Motor neuron (in vitro differentiated cells): Measurements from ENCODE around the gene ZDHHC18. TPM values are rescaled to one million over a fixed set of nuclear protein-coding genes. Genes with fewer than 3 reads are reported as not detected.
"Not testable (repeated sequence)": the region's sequence is repeated elsewhere in the genome, so short reads cannot be mapped to it uniquely, and the experiment has no call there.

ENCODE experiments used
- ATAC-seq, 8 experiments: fragments of 200-7000 bp; cut with Tn5 transposase; replicated peaks in 6 of 8; 2 replicates each; pipeline ENCODE4 v1.8.0; 2021; ENCODE audit warnings: mild to moderate bottlenecking in 8 of 8, moderate library complexity in 8 of 8
- H3K27ac ChIP-seq, 2 donors: fragments of 250-450 bp; sonication (Bioruptor Pico); 2 replicates each; pipeline ENCODE4 v1.9.0; 2021; ENCODE audit warnings: antibody characterized with exemption in 2 of 2, mild to moderate bottlenecking in 2 of 2, moderate library complexity in 1 of 2
- H3K4me1 ChIP-seq, 2 donors: fragments of 250-450 bp; sonication (Bioruptor Pico); replicated peaks in 1 of 2; 2 replicates each; pipeline ENCODE4 v1.6.1; 2021; ENCODE audit warnings: antibody characterized with exemption in 2 of 2, mild to moderate bottlenecking in 2 of 2, moderate library complexity in 1 of 2
- H3K4me3 ChIP-seq, 5 donors: fragments of 250-450 bp; sonication (Bioruptor Pico); 2 replicates each; pipeline ENCODE4 v1.9.0; 2021; ENCODE audit warnings: antibody characterized with exemption in 5 of 5, mild to moderate bottlenecking in 5 of 5, moderate library complexity in 4 of 5
- WGBS, 10 experiments: fragments of 450-650 bp; shearing (Covaris generic); methylation state at CpG; one replicate each; pipeline ENCODE4 v1.0.0; 2022; 5-methylcytosine and 5-hydroxymethylcytosine counted together
- in situ Hi-C, 9 experiments: fragments of 400-800 bp; cut with MboI; loops; one replicate each; pipeline ENCODE4 v1.15.0; 2021; ENCODE audit warnings: low sequenced_read_pairs in 9 of 9, low pct_unique_long_range_greater_than_20kb in 2 of 9; ENCODE audit not compliant: unreplicated experiment in 9 of 9
- total RNA-seq, 8 experiments: library from RNA; unstranded; fragments of 300-600 nt; gene quantifications; 2 replicates each; pipeline versions ENCODE4 v1.2.3 to v1.2.4, GENCODE V29; 2022

Gene ZDHHC18
- total RNA-seq, 8 experiments from 2014 or later: 5.0 to 25.3 (median 13.4) TPM

- 51 to 100% (median 90%) methylated on average over 4 to 13 of the region's 13 CpGs for WGBS, 10 experiments
- in situ Hi-C loops: no loop called here
These were observed 18.1 kb downstream of the ZDHHC18 start for GRCh38 chr1:26844424-26845196.

GRCh38 chr1:26847826-26848225 is 21.3 kb downstream of the ZDHHC18 start:
- H3K27ac ChIP-seq, in situ Hi-C loops: not testable (repeated sequence)
- WGBS, 10 experiments: 67 to 100% (median 89%) methylated on average over 2 to 6 of the region's 6 CpGs; no CpG with 5 or more reads in 1 of the 10 experiments

More at GRCh38 chr1:26844424-26845196, 18.1 kb downstream of the ZDHHC18 start:
- H3K4me3 ChIP-seq: no peak overlapping the region
- no peak overlapping the region for H3K27ac ChIP-seq
- ATAC-seq: peak in 3 of 8 experiments; percentile 28 to 86 (median 63)
- H3K4me1 ChIP-seq: no peaks in the 10 kb centered on the region

GRCh38 chr1:26848499-26848898 is 22.0 kb downstream of the ZDHHC18 start:
- Histone ChIP-seq H3K4me1 (no peaks in the 10 kb centered on the region), H3K4me3 (no peak overlapping the region), H3K27ac (no peak overlapping the region)
- ATAC-seq: no peak
- WGBS, 10 experiments: 70 to 100% (median 90%) methylated on average over 1 to 6 of the region's 10 CpGs; no CpG with 5 or more reads in 3 of the 10 experiments
- in situ Hi-C loops: no loop called here

More at GRCh38 chr1:26847826-26848225, 21.3 kb downstream of the ZDHHC18 start:
- ATAC-seq, H3K4me1 ChIP-seq, H3K4me3 ChIP-seq: not testable (repeated sequence)

GRCh38 chr1:26848941-26849774 is 22.7 kb downstream of the ZDHHC18 start:
- in situ Hi-C loops: no loop called here
- Histone ChIP-seq H3K4me1 (no peaks in the 10 kb centered on the region), H3K27ac (no peak overlapping the region), H3K4me3 (no peak overlapping the region)
- 61 to 100% (median 92%) methylated on average over 1 to 6 of the region's 10 CpGs; no CpG with 5 or more reads in 3 of the 10 experiments for WGBS, 10 experiments
- peak in 4 of 8 experiments; percentile 11 to 44 (median 24) for ATAC-seq

- no peak overlapping the region for H3K27ac ChIP-seq
- WGBS, 10 experiments: 59 to 100% (median 95%) methylated on average over 1 to 5 of the region's 12 CpGs; no CpG with 5 or more reads in 3 of the 10 experiments
- no peaks in the 10 kb centered on the region for H3K4me1 ChIP-seq
- no peak for ATAC-seq
- no peak overlapping the region for H3K4me3 ChIP-seq
- in situ Hi-C loops: no loop called here
These were observed 24.7 kb downstream of the ZDHHC18 start for GRCh38 chr1:26851106-26851684.

GRCh38 chr1:26852701-26853100 is 26.2 kb downstream of the ZDHHC18 start:
- in situ Hi-C loops: no loop called here
- H3K27ac ChIP-seq: no peak overlapping the region

GRCh38 chr1:26853156-26853555 is 26.7 kb downstream of the ZDHHC18 start:
- in situ Hi-C loops: no loop called here
- 0 to 61% (median 42%) methylated on average over 1 to 3 of the region's 3 CpGs; no CpG with 5 or more reads in 4 of the 10 experiments for WGBS, 10 experiments
- Histone ChIP-seq H3K4me3 (no peak overlapping the region), H3K27ac (no peak overlapping the region), H3K4me1 (no peaks in the 10 kb centered on the region)
- ATAC-seq: peak; percentile 67 to 99 (median 89)

More at GRCh38 chr1:26852701-26853100, 26.2 kb downstream of the ZDHHC18 start:
- Histone ChIP-seq H3K4me1 (no peaks in the 10 kb centered on the region), H3K4me3 (no peak overlapping the region)
- 13 to 90% (median 81%) methylated on average over 1 to 7 of the region's 9 CpGs; no CpG with 5 or more reads in 2 of the 10 experiments for WGBS, 10 experiments
- no peak for ATAC-seq

GRCh38 chr1:26853600-26853999 is 27.1 kb downstream of the ZDHHC18 start:
- Histone ChIP-seq H3K4me3 (no peak overlapping the region), H3K4me1 (no peaks in the 10 kb centered on the region), H3K27ac (no peak overlapping the region)
- ATAC-seq: peak in 2 of 8 experiments; percentile 5 to 23
- WGBS, 10 experiments: 80 to 100% (median 99%) methylated on average over 1 to 9 of the region's 10 CpGs; no CpG with 5 or more reads in 6 of the 10 experiments
- in situ Hi-C loops: no loop called here

- no peak for ATAC-seq
- Histone ChIP-seq H3K4me3 (no peak overlapping the region), H3K4me1 (no peaks in the 10 kb centered on the region), H3K27ac (no peak overlapping the region)
- in situ Hi-C loops: no loop called here
- 60 to 100% (median 82%) methylated on average over 2 to 3 of the region's 5 CpGs; no CpG with 5 or more reads in 7 of the 10 experiments for WGBS, 10 experiments
These were observed 28.4 kb downstream of the ZDHHC18 start for GRCh38 chr1:26854906-26855305.

- no peak overlapping the region for H3K4me3 ChIP-seq
- ATAC-seq: no peak
- H3K4me1 ChIP-seq: no peaks in the 10 kb centered on the region
- 88 to 100% (median 91%) methylated on average over 1 to 3 of the region's 4 CpGs; no CpG with 5 or more reads in 4 of the 10 experiments for WGBS, 10 experiments
- in situ Hi-C loops: no loop called here
- H3K27ac ChIP-seq: no peak overlapping the region
These were observed 29.1 kb downstream of the ZDHHC18 start for GRCh38 chr1:26855636-26856035.

GRCh38 chr1:26856181-26856580 is 29.7 kb downstream of the ZDHHC18 start:
- no peak for ATAC-seq
- Histone ChIP-seq H3K4me1 (no peaks in the 10 kb centered on the region), H3K4me3 (no peak overlapping the region), H3K27ac (no peak overlapping the region)
- 90 to 100% (median 94%) methylated on average over 2 to 7 of the region's 11 CpGs; no CpG with 5 or more reads in 7 of the 10 experiments for WGBS, 10 experiments
- in situ Hi-C loops: no loop called here

- WGBS, 10 experiments: 42 to 96% (median 74%) methylated on average over 2 to 8 of the region's 21 CpGs; no CpG with 5 or more reads in 4 of the 10 experiments
- in situ Hi-C loops: no loop called here
- H3K4me3 ChIP-seq: no peak overlapping the region
- ATAC-seq: peak in 1 of 8 experiments; percentile 6
- no peak overlapping the region for H3K27ac ChIP-seq
- no peaks in the 10 kb centered on the region for H3K4me1 ChIP-seq
These were observed 30.3 kb downstream of the ZDHHC18 start for GRCh38 chr1:26856604-26857469.
